Body of pancreas (tissue), 4 donors: Measurements from ENCODE around the gene LYL1. TPM values are rescaled to one million over a fixed set of nuclear protein-coding genes. Genes with fewer than 3 reads are reported as not detected.
A peak's percentile ranks its signal among the peaks of the same experiment; 100 is the strongest.
"Not testable (repeated sequence)": the region's sequence is repeated elsewhere in the genome, so short reads cannot be mapped to it uniquely, and the experiment has no call there.

Experiments used
- ATAC-seq: fragments of 150-250 bp; one replicate; pipeline ENCODE4 v1.9.1; 2016
- DNase-seq, 4 donors: peaks; one replicate each; pipeline ENCODE4 v3.0.0-alpha.2; 2019
- H3K27ac ChIP-seq, 4 donors: fragments of 200-600 bp; sonication (generic); 1 replicate in 3 of 4; 2 replicates in 1 of 4; pipeline versions ENCODE4 v1.5.1 to v1.6.1; 2016 to 2019; ENCODE audit warnings: mild to moderate bottlenecking in 1 of 4, mixed read lengths in 1 of 4, moderate library complexity in 1 of 4
- H3K27me3 ChIP-seq, 2 donors: fragments of 200-600 bp; sonication (generic); one replicate each; pipeline ENCODE4 v1.6.0; 2016; ENCODE audit warnings: mild to moderate bottlenecking in 1 of 2
- H3K36me3 ChIP-seq, 2 donors: fragments of 200-600 bp; sonication (generic); replicated peaks in 1 of 2; 2 replicates each; pipeline ENCODE4 v1.5.1; 2016; ENCODE audit warnings: low read depth in 2 of 2; ENCODE audit not compliant: insufficient read depth in 1 of 2
- H3K4me1 ChIP-seq: fragments of 200-600 bp; sonication (generic); one replicate; pipeline ENCODE4 v1.6.0; 2016
- H3K4me3 ChIP-seq, 2 donors: fragments of 200-600 bp; sonication (generic); 1 replicate in 1 of 2; 2 replicates in 1 of 2; pipeline ENCODE4 v1.5.1; 2016 to 2019
- H3K9me3 ChIP-seq, 3 donors: fragments of 200-600 bp; sonication (generic); 1 replicate in 2 of 3; 2 replicates in 1 of 3; pipeline ENCODE4 v1.5.1; 2016
- POLR2A ChIP-seq, 3 donors: fragments of 450-650 bp; IDR thresholded peaks; one replicate each; pipeline ENCODE4 v1.6.1; 2016; ENCODE audit warnings: antibody characterized with exemption in 3 of 3, mild to moderate bottlenecking in 2 of 3
- WGBS, 2 donors: methylation state at CpG; one replicate each; pipeline ENCODE4 v1.1.5; 2017; 5-methylcytosine and 5-hydroxymethylcytosine counted together
- intact Hi-C: fragments of 100-400 bp; cut with DNase I; formaldehyde crosslinking; loops from one replicate; pipeline ENCODE4 v1.15.1; 2023
- total RNA-seq, 2 donors: library from RNA; depleted of rRNA; stranded (reverse); fragments of >200 nt; gene quantifications; one replicate each; pipeline ENCODE4 v1.1.0, GENCODE V29; 2016
- TF ChIP-seq, protein P1 (sequence below), 7 experiments: fragments of 450-650 bp in 4 of 7; fragments of 200-600 bp in 3 of 7; sonication (generic) in 3 of 7; IDR thresholded peaks; one replicate each; pipeline ENCODE4 v1.5.1; 2016 to 2019; ENCODE audit warnings: antibody characterized with exemption in 7 of 7

LYL1 gene
- total RNA-seq, 2 donors from 2014 or later: 3.4 to 6.9 TPM

DNA sequence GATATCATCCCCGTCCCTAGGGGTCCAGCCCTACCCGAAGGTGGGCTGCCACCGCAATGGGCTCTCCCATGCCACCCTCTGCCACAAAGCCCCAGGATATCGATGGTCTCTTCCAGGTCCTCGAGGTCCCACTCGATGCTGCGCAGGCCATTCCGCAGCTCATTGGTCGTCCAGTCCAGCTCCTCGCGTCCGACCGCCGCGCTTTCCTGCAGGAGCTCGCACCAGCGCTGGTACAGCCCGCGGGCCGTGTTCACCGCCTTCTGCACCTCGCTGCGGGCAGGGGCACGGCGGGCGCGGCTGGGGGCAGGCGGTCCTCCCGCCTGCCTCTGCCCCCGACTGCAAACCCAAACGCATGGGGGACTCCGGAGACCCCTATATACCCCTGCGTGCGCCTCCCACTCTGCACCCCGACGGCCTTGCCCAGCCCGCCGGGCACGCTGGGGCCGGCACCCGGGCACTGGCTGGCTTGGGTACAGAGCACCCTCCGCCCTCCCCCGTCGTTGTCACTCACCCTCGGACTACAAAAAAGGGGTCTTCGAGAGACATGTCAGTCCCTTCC is 47.0 kb upstream of the LYL1 start:
- 0% methylated on average over 1 to 45 of the region's 46 CpGs for WGBS, 2 donors
- intact Hi-C loops: loop anchor here (10.0 kb wide), 1 partner anchor 85 kb away; no protein-coding TSS in a partner anchor
- DNase-seq (peak; percentile 63 to 70 (median 66)), ATAC-seq (peak; percentile 1)
- Histone ChIP-seq H3K4me3 (peak overlapping the region; percentile 43 to 68), H3K4me1 (peaks cover 19% of the 10 kb centered on the region), H3K27ac (peak overlapping the region; percentile 37 to 100 (median 99)), H3K36me3 (no peaks in the 10 kb centered on the region), H3K27me3 (no peaks in the 10 kb centered on the region), H3K9me3 (no peaks in the 10 kb centered on the region)
- TF ChIP-seq, protein P1, sequence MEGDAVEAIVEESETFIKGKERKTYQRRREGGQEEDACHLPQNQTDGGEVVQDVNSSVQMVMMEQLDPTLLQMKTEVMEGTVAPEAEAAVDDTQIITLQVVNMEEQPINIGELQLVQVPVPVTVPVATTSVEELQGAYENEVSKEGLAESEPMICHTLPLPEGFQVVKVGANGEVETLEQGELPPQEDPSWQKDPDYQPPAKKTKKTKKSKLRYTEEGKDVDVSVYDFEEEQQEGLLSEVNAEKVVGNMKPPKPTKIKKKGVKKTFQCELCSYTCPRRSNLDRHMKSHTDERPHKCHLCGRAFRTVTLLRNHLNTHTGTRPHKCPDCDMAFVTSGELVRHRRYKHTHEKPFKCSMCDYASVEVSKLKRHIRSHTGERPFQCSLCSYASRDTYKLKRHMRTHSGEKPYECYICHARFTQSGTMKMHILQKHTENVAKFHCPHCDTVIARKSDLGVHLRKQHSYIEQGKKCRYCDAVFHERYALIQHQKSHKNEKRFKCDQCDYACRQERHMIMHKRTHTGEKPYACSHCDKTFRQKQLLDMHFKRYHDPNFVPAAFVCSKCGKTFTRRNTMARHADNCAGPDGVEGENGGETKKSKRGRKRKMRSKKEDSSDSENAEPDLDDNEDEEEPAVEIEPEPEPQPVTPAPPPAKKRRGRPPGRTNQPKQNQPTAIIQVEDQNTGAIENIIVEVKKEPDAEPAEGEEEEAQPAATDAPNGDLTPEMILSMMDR (IDR thresholded peaks at IDR 0.05): no peak
- no peak for TF ChIP-seq POLR2A (IDR thresholded peaks at IDR 0.05)

DNA sequence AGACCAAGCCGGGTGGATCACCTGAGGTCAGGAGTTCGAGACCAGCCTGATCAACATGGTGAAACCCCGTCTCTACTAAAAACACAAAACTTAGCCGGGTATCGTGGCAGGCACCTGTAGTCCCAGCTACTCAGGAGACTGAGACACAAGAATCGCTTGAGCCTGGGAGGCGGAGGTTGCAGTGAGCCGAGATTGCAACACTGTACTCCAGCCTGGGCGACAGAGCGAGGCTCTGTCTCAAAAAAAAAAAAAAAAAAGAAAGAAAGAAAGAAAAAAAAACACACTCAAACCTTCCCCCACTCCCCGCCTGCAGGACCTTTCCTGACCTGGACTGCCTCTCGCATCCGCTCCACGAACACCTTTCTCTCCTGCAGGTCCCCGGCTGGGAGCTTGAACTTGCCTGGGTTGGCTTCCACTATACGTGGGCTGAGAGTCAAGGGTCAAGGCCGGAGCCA is 46.5 kb upstream of the LYL1 start:
- not testable (repeated sequence) for H3K27me3 ChIP-seq, H3K36me3 ChIP-seq, ATAC-seq, H3K9me3 ChIP-seq
- peak in 2 of 4 donors; percentile 14 to 24 for DNase-seq
- 22 to 28% methylated on average over 14 to 17 of the region's 17 CpGs for WGBS, 2 donors
- peak overlapping the region; percentile 43 to 68 for H3K4me3 ChIP-seq
- intact Hi-C loops: loop anchor here (10.0 kb wide), 1 partner anchor 86 kb away; no protein-coding TSS in a partner anchor
- H3K4me1 ChIP-seq: peaks cover 19% of the 10 kb centered on the region
- H3K27ac ChIP-seq: peak overlapping the region in 3 of 4 donors; percentile 98 to 100 (median 100)

DNA sequence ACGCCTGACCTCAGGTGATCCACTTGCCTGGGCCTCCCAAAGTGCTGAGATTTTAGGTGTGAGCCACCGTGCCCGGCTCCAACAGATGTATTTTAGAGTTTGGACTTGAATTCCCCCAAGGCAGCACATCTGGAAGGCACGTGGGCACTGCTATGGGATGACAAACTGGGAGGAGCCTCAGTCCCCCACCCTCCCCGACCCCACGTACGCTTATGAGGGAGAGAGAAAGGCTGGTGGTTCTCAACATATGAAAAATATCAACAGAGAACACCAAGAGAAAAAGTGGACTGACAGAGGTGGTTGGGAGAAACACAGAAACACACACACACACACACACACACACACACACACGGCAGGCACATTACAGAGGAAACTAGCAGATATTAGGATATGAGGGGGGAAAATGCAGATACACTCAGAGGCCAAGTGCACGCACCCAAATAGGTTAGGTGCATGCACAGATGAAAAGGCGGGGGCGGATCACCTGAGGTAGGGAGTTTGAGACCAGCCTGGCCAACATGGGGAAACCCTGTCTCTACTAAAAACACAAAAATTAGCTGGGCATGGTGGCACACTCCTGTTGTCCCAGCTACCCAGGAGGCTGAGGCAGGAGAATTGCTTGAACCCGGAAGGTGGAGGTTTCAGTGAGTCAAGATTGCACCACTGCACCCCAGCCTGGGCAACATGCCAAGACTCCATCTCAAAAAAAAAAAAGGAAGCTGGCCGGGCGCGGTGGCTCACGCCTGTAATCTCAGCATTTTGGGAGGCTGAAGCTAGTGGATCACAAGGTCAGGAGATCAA is 44.3 kb upstream of the LYL1 start:
- TF ChIP-seq, protein P1 (IDR thresholded peaks at IDR 0.05): no peak
- no peak for TF ChIP-seq POLR2A (IDR thresholded peaks at IDR 0.05)
- no peaks in the 10 kb centered on the region for H3K27me3 ChIP-seq
- intact Hi-C loops: loop anchor here (10.0 kb wide), 1 partner anchor 88 kb away; no protein-coding TSS in a partner anchor
- no peak overlapping the region for H3K4me3 ChIP-seq
- H3K36me3 ChIP-seq: peaks cover 0 to 6% of the 10 kb centered on the region in 2 donors
- peaks cover 12% of the 10 kb centered on the region for H3K4me1 ChIP-seq
- DNase-seq (peak in 2 of 4 donors; percentile 25 to 33), ATAC-seq (no peak)
- WGBS, 2 donors: 70 to 85% methylated on average over 16 of the region's 16 CpGs
- H3K27ac ChIP-seq: peak overlapping the region in 1 of 4 donors; percentile 54
- no peaks in the 10 kb centered on the region for H3K9me3 ChIP-seq

DNA sequence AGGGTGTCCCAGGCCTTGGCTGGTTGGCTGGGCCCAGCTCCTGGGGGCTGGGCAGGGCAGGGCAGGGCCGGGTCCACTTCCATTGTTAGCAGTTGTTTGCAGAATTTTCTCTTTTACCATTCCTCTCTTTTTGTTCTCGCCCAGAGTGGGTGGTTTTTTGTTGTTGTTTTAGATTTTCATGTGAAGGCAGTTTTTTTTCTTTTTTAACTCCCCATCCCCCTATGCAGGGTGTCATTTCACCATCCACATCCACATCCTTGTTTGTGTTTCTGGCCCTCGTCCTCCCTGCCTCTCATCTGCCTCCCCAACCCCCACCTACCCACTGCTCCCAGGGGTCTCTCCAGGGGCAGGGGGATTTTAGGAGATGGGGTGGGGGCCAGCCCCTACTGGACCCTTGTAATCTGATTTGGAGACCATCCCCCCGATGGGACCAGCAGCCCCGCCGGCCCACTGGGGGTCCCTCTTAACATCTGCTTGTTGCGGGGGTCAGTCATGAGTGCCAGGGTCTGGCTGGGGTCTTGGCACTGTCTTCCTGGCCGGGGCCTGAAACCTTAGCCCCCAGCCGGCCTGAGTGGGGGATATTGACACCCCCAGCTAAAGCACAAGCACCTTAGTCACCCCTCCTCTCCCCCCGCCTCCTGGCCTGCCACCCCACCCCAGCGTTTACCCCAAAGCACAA is 37.1 kb upstream of the LYL1 start:
- 82 to 85% methylated on average over 6 to 10 of the region's 11 CpGs for WGBS, 2 donors
- no peak overlapping the region for H3K4me3 ChIP-seq
- peaks cover 0 to 21% of the 10 kb centered on the region in 2 donors for H3K36me3 ChIP-seq
- DNase-seq (no peak), ATAC-seq (no peak)
- TF ChIP-seq, protein P1 (IDR thresholded peaks at IDR 0.05): no peak
- TF ChIP-seq POLR2A (IDR thresholded peaks at IDR 0.05): no peak
- no peaks in the 10 kb centered on the region for H3K9me3 ChIP-seq
- intact Hi-C loops: loop anchor here (10.0 kb wide), 1 partner anchor 95 kb away; no protein-coding TSS in a partner anchor
- H3K27ac ChIP-seq: no peak overlapping the region
- H3K27me3 ChIP-seq: no peaks in the 10 kb centered on the region
- H3K4me1 ChIP-seq: no peaks in the 10 kb centered on the region

DNA sequence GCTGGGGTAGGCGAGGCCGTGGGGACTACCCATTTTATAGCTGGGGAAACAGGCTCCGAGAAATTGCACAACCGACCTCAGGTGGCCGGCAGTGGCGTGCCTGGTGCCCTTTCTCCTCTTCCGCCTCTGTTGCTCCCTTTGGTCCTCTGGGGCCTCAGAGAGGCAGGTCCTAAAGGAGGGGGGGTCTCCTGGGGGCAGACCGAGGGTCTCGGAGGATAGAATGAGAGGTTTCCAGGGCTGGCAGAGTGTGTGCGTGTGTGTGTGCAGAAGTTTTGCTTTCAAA is 36.2 kb upstream of the LYL1 start:
- WGBS, 2 donors: 74 to 80% methylated on average over 10 of the region's 10 CpGs
- no peak for ATAC-seq

More for the DNA sequence above, 36.2 kb upstream of the LYL1 start:
- TF ChIP-seq POLR2A (IDR thresholded peaks at IDR 0.05): no peak
- TF ChIP-seq, protein P1 (IDR thresholded peaks at IDR 0.05): no peak
- no peaks in the 10 kb centered on the region for H3K27me3 ChIP-seq
- no peak overlapping the region for H3K27ac ChIP-seq
- H3K4me1 ChIP-seq: no peaks in the 10 kb centered on the region
- H3K4me3 ChIP-seq: no peak overlapping the region
- DNase-seq: no peak
- peaks cover 0 to 14% of the 10 kb centered on the region in 2 donors for H3K36me3 ChIP-seq
- intact Hi-C loops: no loop called here
- no peaks in the 10 kb centered on the region for H3K9me3 ChIP-seq
